ENCODE results near the gene HCRTR1.

DNA sequence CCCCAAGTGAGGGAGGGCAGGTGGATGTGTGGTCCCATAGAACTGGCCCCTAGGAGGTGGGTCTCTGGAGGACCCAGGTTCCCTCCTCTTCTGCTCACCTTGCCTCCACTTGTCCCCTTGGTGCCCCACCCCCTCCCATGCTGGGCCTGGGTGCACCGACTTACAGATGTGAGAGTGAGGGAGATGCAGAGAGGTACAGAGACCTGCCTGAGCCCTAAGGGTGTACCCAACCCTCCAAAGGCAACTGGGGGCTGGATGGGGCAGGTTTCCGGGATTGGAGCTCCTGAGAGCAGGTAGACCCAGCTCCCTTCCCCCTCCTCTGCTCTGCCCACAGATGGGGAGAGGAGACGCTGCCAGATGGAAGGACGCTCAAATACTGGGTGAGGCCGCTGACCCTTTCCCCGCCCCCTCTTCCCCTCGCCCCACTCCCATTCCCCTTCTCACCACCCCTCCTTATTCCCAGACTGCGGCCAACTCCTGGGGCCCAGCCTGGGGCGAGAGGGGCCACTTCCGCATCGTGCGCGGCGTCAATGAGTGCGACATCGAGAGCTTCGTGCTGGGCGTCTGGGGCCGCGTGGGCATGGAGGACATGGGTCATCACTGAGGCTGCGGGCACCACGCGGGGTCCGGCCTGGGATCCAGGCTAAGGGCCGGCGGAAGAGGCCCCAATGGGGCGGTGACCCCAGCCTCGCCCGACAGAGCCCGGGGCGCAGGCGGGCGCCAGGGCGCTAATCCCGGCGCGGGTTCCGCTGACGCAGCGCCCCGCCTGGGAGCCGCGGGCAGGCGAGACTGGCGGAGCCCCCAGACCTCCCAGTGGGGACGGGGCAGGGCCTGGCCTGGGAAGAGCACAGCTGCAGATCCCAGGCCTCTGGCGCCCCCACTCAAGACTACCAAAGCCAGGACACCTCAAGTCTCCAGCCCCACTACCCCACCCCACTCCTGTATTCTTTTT, 30.8 kb upstream of the HCRTR1 start:
- TF ChIP-seq, protein P1, sequence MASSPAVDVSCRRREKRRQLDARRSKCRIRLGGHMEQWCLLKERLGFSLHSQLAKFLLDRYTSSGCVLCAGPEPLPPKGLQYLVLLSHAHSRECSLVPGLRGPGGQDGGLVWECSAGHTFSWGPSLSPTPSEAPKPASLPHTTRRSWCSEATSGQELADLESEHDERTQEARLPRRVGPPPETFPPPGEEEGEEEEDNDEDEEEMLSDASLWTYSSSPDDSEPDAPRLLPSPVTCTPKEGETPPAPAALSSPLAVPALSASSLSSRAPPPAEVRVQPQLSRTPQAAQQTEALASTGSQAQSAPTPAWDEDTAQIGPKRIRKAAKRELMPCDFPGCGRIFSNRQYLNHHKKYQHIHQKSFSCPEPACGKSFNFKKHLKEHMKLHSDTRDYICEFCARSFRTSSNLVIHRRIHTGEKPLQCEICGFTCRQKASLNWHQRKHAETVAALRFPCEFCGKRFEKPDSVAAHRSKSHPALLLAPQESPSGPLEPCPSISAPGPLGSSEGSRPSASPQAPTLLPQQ (tag by site-specific recombination; IDR thresholded peaks at IDR 0.05) = no peak
- TF ChIP-seq CTCF (tag by site-specific recombination; IDR thresholded peaks at IDR 0.05) (no peak), TRIM28 (IDR thresholded peaks at IDR 0.05; ENCODE audit: borderline replicate concordance, low read length) (no peak), REPIN1 (tag by site-specific recombination; IDR thresholded peaks at IDR 0.05; ENCODE audit: low read depth) (no peak), ZNF10 (tag by site-specific recombination; IDR thresholded peaks at IDR 0.05) (no peak), ZNF501 (tag by site-specific recombination; IDR thresholded peaks at IDR 0.05) (no peak), ZNF341 (tag by site-specific recombination; IDR thresholded peaks at IDR 0.05; ENCODE audit: low read depth) (no peak)
- TF ChIP-seq, protein P2, sequence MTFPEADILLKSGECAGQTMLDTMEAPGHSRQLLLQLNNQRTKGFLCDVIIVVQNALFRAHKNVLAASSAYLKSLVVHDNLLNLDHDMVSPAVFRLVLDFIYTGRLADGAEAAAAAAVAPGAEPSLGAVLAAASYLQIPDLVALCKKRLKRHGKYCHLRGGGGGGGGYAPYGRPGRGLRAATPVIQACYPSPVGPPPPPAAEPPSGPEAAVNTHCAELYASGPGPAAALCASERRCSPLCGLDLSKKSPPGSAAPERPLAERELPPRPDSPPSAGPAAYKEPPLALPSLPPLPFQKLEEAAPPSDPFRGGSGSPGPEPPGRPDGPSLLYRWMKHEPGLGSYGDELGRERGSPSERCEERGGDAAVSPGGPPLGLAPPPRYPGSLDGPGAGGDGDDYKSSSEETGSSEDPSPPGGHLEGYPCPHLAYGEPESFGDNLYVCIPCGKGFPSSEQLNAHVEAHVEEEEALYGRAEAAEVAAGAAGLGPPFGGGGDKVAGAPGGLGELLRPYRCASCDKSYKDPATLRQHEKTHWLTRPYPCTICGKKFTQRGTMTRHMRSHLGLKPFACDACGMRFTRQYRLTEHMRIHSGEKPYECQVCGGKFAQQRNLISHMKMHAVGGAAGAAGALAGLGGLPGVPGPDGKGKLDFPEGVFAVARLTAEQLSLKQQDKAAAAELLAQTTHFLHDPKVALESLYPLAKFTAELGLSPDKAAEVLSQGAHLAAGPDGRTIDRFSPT (tag by site-specific recombination; IDR thresholded peaks at IDR 0.05) = no peak

Measured in HEK293 (cell line).